A673 (cell line): ENCODE measurements around the gene PCK1.

Experiments
- CTCF ChIP-seq: fragments of 300-800, 200-600 bp; sonication (generic); conservative IDR thresholded peaks from 2 replicates; pipeline ENCODE4 v1.5.1; 2017; ENCODE audit warnings: low read depth, mild to moderate bottlenecking, antibody characterized with exemption, low read length, moderate library complexity, mixed read lengths
- EZH2 ChIP-seq: fragments of 200-600 bp; sonication (generic); IDR thresholded peaks from 2 replicates; pipeline ENCODE4 v1.6.1; 2017; ENCODE audit warnings: borderline replicate concordance, low read depth, mild to moderate bottlenecking, mixed read lengths, antibody characterized with exemption, low read length; ENCODE audit not compliant: poor library complexity, severe bottlenecking

GRCh38 chr20:57579898-57580447 is 19.1 kb downstream of the PCK1 start:
- TF ChIP-seq CTCF = no peak
- TF ChIP-seq EZH2 = no peak
